ENCODE data around the gene TMED10. TPM values are rescaled to one million over a fixed set of nuclear protein-coding genes. Genes with fewer than 3 reads are reported as not detected.
A peak's percentile ranks its signal among the peaks of the same experiment; 100 is the strongest.

TMED10 gene
- total RNA-seq, 6 experiments from 2014 or later: 205 to 296 (median 279) TPM

DNA sequence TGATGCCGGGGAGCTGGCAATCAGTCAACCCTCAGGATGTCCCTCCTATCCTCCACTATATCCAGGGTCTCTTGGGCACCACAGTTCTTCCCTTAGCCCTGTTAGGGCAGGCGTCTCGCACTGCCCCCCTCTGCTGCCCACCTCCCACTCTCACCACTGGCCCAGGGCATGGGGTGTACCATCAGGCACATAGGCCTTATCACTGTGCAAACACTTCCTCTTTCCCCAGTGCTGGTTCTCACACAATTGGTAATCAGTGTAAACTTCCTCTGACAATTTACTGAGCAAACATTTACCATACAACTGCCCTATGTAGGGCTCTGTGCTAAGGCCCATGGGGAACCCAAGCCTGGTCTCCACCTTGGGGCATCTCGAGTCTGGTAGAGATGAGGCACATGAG, 20.1 kb upstream of the TMED10 start:
- intact Hi-C loops (cut with DNase I): no loop called here
- DNase-seq: no peak
- Histone ChIP-seq H3K9me3 (no peaks in the 10 kb centered on the region), H3K27me3 (no peaks in the 10 kb centered on the region), H3K4me3 (no peak overlapping the region), H3K27ac (no peak overlapping the region), H3K4me1 (peaks cover 0 to 19% (median 0%) of the 10 kb centered on the region in 4 donors), H3K36me3 (no peaks in the 10 kb centered on the region)
- TF ChIP-seq CTCF (IDR thresholded peaks at IDR 0.05) (no peak), POLR2A (IDR thresholded peaks at IDR 0.05) (no peak)
- peak; percentile 71 to 90 (median 78) for ATAC-seq
- 40% methylated on average over 4 of the region's 4 CpGs for WGBS (ENCODE audit: insufficient coverage, low coverage, low lambda C conversion rate, missing lambda C conversion rate)

DNA sequence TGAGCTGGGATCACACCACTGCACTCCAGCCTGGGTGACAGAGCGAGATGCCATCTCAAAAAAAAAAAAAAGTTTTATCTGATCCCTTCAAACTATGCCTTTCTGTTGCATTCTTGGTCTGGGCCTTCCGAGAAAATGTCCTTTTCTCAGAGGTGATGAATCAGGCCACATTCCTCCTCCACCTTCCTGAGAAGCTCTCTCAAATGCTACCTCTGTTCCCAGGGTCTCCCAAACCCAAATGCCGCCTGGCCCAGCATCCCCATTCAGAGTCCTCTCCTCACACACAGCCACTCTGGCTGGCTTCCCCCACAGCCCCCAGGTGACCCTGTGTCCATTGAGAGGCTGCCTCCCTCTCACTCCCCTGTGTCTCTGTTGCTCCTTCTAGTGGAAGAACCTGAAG, 19.7 kb upstream of the TMED10 start:
- Histone ChIP-seq H3K9me3 (no peaks in the 10 kb centered on the region), H3K4me1 (peaks cover 0 to 19% (median 0%) of the 10 kb centered on the region in 4 donors), H3K27me3 (no peaks in the 10 kb centered on the region), H3K36me3 (no peaks in the 10 kb centered on the region), H3K27ac (no peak overlapping the region), H3K4me3 (no peak overlapping the region)
- WGBS (ENCODE audit: insufficient coverage, low coverage, low lambda C conversion rate, missing lambda C conversion rate): 100% methylated on average over 3 of the region's 3 CpGs
- TF ChIP-seq POLR2A (IDR thresholded peaks at IDR 0.05) (no peak), CTCF (IDR thresholded peaks at IDR 0.05) (no peak)
- no peak for ATAC-seq
- intact Hi-C loops (cut with DNase I): no loop called here
- DNase-seq: no peak

DNA sequence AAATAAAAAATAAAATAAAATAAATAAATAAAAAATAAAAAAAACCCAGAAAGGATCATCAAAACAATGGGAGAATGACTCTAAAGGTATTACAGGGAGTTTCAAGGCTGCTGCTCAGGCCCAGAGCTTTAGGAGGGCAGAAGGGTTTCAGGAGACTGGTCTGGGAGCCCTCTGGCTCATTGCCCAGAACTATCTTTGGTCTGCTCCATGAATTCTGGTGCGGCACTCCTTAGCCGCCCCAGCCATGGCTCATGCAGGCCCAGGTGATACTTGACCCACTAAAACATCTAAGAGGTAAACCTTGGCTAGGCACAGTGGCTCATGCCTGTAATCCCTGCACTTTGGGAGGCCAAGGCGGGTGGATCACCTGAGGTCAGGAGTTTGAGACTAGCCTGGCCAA, 14.7 kb upstream of the TMED10 start:
- no peak for TF ChIP-seq POLR2A (IDR thresholded peaks at IDR 0.05)
- no peak for TF ChIP-seq CTCF (IDR thresholded peaks at IDR 0.05)
- Histone ChIP-seq H3K27me3 (no peaks in the 10 kb centered on the region), H3K4me3 (no peak overlapping the region), H3K27ac (no peak overlapping the region), H3K36me3 (no peaks in the 10 kb centered on the region), H3K9me3 (no peaks in the 10 kb centered on the region), H3K4me1 (peaks cover 0 to 4% (median 0%) of the 10 kb centered on the region in 4 donors)
- intact Hi-C loops (cut with DNase I): no loop called here
- DNase-seq: no peak
- ATAC-seq: no peak
- 100% methylated on average over 2 of the region's 3 CpGs for WGBS (ENCODE audit: insufficient coverage, low coverage, low lambda C conversion rate, missing lambda C conversion rate)

DNA sequence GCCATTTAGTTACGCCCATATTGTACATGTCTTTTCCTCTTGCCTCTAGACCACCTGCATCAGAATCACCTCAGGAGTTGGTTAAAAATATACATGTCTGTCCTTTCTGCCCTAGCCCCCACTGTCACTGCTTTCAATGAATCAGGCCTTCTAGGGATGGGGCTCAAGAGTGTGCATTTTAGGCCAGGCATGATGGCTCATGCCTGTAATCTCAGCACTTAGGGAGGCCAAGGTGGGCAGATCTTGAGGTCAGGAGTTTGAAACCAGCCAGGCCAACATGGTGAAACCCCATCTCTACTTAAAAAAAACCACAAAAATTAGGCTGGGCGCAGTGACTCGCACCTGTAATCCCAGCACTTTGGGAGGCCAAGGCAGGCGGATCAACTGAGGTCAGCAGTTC, 13.6 kb upstream of the TMED10 start:
- DNase-seq (no peak), ATAC-seq (no peak)
- no peaks in the 10 kb centered on the region for H3K36me3 ChIP-seq
- WGBS (ENCODE audit: insufficient coverage, low coverage, low lambda C conversion rate, missing lambda C conversion rate): 97% methylated on average over 4 of the region's 4 CpGs
- H3K9me3 ChIP-seq: no peaks in the 10 kb centered on the region
- no peaks in the 10 kb centered on the region for H3K27me3 ChIP-seq
- H3K27ac ChIP-seq: no peak overlapping the region
- intact Hi-C loops (cut with DNase I): no loop called here
- H3K4me1 ChIP-seq: peaks cover 0 to 4% (median 0%) of the 10 kb centered on the region in 4 donors
- no peak overlapping the region for H3K4me3 ChIP-seq
- no peak for TF ChIP-seq CTCF (IDR thresholded peaks at IDR 0.05)

Data from right lobe of liver (tissue), 6 donors.